A172 (cell line): ENCODE results near the gene PROM1. TPM values are rescaled to one million over a fixed set of nuclear protein-coding genes. Genes with fewer than 3 reads are reported as not detected.

Source experiments
- DNase-seq: peaks from one replicate; pipeline ENCODE4 v3.0.0-alpha.2; 2015; ENCODE audit warnings: low spot score
- total RNA-seq: library from RNA; depleted of rRNA; stranded (reverse); fragments of >200 nt; shearing (Covaris generic); gene quantifications from 2 replicates; pipeline ENCODE4 v1.2.3, GENCODE V29; 2014

The PROM1 gene
- total RNA-seq, 1 experiment from 2014 or later = 0.02 TPM

DNA sequence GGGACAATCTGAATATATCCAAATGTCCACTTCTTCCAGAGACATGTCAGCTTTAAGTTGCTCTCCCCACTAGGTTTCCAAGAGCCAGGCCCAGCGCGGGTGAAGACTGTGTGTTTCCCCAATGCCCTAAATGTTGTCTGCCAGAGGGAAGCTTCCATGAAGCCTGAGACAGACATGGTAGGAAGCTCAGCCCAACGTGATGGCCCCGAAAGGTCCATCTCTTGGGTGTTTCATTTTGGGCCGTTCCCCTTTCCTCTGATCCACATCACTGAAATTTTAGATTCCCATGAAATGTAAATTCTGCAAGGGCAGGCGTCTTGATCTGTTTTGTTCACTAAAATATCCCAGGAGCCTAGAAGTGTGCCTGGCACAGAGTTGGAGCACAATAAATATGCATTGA lies 25.4 kb upstream of the PROM1 start:
- no peak for DNase-seq

DNA sequence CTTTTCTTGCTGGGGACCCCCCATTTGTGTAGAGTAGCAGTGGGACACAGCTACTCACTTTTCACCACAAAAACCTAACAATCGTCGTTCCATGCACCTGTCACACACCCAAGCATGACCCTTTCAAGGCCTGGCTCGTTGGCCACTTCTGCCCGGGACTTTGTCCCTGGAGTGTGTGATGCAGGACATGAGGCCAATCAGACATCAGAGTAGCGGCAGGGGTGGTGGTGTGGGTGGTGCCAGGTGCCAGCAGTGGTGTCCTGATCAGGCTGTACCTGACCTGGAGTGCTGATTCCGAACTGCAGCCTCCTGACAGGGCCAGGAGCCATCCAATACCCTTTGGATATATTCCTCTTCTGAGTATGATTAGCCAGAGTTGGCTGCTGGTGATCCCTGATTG lies 23.1 kb upstream of the PROM1 start:
- no peak for DNase-seq

DNA sequence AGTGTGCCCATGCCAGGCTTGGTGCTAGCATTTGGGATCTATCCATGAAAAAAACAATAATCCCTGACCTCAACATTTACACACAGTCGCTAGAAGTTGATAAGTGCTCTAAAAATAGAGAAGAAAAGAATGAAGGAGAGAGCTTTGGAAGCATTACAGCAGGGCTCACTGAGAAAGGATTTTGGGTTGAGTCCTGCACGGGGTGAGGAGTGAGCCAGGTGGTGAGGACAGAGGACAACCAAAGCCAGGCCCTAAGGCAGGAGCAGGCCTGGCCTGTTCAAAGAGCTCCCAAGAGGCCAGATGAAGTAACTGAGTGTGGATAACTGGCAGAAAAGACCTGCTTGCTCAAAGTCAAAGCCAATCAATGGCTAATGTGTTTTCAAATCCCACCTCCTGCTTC lies 20.7 kb upstream of the PROM1 start:
- DNase-seq = no peak

DNA sequence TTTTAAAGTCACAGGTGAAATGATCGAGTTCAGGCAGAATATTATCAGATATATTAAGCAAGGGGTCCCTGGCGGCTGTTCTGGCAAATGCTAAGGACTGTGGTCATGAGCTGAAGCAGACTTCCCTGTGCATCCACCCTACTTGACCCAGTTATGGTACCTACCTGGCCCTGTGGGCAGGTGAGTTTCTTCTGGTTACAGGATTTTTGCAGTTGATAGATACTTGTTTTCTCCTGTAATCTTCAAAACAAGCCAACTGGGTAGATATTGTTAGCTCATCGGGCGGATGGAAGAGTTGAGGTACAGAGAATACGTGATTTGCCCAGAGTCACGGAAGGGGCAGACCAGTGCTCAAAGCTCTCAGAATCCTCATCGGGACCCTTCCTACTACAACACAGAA lies 18.5 kb upstream of the PROM1 start:
- no peak for DNase-seq

DNA sequence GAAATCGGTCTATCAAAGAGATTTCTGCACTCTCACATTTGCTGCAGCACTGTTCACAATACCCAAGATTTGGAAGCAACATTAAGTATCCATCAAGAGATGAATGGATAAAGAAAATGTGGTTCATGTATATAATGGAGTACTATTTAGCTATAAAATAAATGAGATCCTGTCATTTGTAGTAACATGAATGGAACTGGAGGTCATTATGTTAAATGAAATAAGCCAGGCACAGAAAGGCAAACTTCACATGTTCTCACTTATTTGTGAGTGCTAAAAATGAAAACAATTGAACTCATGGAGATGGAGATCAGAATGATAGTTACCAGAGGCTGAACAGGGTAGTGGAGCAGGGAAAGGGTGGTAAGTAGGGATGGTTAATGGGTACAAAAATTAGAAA lies 17.0 kb upstream of the PROM1 start:
- DNase-seq = no peak

DNA sequence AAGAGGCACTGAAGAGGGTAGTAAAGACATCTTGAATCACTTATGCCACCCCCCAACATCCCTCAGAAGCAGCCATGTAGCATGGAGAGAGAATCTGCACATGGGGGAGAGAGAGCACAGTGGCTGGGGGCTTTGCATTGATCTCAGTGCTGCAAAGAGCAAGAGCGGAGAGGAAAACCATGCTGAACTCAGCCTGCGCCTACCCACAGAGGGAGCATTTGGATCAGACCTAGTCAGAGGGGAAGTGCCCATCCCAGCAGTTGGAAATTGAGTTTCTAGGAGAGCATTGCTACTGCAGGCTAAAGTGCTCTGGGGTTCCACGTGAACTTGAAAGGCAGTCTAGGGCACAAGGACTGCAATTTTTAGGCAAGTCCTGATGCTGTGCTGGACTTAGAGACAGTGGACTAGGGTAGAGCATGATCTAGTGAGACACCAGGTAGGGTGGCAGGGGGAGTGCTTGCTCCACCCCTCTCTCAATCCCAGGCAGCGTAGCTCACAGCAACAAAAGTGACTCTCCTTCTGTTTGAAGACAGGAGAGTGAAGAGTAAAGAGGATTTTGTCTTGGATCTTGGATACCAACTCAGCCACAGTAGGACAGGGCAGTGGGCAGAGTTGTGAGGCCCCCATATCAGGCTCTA lies 9.0 kb upstream of the PROM1 start:
- DNase-seq = no peak

DNA sequence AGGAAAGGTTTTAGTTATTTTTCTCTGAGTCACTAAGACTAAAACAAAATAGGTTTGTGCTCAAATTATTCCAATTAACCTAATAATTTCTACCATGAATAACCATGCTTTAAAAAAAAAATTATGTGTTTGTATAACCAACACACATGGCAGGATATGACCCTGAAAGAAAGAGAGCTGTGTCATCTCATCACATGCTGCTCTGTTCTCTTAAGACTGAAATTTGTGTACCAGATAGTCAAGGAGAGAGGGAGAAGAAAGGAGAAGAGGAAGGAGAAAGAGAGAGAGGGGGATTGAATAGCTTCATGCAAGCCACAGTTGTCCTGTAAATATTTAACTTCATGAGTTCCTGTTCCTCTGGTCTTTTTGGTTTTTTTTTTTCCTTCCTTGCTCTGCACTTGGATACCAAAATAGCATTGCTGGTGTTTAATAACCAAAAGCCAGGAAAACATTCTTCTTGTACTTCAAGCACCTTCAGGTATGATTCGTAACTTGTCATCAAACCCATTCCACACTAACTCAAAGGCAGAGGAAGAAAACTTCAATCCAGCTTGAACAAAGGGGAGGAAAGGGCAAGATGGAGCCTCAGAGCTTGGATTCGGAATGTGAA lies 6.4 kb upstream of the PROM1 start:
- no peak for DNase-seq

DNA sequence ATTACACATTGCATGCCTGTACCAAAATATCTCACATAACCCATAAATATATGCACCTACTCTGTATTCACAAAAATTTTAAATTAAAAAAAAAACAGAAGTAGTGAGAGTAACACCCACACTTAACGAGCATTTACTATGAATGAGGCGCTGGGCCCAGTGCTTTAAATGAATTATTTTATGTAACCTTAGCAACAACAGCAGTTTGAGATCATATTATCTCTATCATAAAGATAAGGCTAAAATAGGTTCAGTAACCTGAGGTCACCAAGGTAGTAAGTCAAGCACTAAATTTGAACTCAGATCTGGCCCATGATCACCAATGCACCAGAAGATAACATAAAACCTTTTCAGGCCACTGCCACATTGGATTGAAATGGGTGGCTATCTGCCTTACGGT lies 5.3 kb upstream of the PROM1 start:
- DNase-seq = no peak

DNA sequence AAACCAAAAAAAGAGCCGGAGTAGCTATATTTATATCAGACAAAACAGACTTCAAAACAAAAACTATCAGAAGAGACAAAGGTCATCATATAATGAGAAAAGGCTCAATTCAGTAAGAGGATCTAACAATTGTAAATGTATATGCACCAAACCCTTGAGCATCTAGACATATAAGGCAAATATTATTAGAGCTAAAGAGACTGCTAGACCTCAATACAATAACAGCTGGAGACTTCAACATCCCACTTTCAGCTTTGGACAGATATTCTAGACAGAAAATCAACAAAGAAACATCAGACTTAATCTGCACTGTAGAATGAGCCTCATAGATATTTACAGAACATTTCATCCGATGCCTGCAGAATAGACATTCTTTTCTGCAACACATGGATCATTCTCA lies 4.8 kb upstream of the PROM1 start:
- DNase-seq = no peak

DNA sequence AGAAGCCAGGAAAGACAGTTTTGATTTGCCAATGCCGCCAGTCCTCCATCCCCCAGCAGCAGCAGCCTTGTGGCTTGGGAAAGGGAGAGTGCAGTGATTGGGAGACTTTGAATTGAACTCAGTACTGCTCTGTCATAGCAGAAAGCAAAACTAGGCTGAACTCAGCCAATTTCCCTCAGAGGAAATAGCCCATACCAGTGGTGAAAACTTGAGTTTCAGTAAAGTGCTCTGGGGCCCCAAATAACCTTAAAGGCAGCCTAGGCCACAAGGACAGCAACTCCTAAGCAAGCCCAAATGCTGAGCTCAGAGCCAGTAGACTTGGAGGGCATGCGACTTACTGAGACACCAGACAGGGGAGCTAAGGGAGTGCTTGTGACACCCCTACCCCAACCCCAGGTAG lies 2.0 kb upstream of the PROM1 start:
- DNase-seq = no peak

DNA sequence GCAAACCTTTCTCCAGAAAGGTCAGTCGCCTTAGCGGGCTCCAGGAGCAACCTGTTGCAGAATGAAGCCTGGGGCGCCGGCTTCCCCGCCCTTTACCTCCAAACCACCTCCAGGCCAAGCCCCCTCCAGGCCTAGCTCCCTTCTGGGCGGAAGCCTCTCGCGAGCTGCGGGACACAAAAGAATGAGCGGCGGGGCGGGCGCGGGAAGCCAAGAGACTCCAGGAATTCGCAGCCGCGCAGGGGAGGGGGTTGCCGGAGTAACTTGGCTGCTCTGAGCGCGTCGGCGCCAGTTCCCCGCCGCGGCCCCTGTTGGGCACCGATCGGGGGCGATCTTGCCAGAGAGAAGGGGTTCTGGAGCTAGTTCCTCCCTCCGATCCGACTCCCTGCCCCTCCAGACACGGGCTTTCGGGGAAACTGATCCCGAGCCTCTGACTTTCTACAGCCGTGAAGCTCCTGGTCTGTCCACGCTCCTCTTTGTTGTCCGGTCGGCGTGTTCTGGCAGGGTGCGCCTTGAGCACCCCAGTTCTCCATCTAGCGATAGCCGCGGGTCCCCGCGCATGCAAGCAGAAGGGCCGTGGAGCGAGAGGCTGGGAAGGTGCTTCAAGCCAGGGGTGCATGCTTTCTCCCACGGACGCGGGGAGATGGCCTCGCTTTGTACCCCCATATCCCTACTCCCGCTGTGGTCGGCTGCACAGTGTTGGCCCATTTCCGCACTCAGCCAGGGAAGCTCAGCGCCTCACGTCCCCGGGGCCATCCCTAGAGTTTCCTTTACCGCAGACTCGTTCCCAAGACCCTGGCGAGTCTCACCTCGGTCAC lies 1.2 kb downstream of the PROM1 start:
- no peak for DNase-seq

DNA sequence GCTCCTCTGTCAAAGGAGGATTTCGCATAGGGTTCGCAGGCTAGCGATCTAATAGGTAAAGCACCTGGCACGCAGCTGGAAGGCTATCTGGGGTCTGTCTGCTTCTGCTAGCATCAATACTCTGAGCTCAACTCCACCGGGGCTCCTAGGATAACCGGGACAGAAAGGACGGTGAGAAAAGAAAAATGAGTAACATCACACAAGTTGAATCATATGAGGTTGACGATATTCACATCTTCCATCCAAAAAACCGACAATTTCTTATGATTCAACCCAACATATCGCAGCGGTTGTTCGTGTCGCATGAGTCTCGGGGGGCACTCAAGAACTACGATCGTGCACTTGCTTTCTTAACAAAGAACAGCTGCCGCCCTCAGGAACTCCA lies 1.8 kb downstream of the PROM1 start:
- DNase-seq = no peak

DNA sequence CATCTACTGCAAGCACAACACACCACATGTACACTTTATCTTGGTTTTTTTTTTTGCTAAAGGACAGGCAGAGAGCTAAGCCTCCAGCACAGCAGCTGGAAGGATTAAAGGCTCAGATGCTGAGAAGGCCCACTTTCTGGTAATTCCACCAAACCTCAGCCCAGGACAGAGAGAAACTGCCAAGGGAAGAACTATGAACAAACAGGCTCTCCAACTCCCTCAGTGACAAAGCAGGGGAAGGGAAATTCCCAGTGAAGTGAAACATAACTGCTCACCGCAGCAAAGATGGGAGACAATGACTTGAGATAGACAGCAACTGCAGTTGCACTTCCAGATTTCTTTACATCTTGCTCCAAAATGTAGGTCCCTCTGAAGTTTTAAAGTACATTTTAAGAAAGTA lies 4.8 kb downstream of the PROM1 start:
- DNase-seq = no peak

DNA sequence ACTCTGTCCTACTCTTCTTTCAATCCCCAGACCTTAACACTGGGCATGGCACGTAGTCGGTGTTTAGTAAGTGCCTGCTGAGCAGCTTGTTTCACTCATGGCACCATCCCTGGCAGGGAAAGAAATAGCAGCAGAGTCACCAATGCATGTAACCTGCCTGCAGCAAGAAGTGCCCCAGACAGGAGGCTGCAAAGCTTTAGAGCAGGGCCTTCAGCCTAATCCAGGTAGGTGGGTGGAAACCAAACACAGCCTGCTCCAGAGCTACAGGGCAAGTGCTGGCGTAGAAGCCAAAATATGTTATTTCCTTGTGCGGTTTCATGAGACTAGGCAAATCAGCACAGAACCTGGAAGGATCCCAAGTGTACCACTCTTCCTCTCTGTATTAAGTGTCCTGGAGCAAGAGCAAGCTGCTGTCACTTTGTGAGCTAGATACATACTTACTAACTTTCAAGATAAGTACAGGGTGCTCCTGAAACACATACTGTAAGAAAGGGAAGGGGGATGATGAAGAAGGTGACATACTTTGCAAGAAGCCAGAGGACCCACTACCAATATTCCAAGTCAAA lies 5.5 kb downstream of the PROM1 start:
- no peak for DNase-seq

DNA sequence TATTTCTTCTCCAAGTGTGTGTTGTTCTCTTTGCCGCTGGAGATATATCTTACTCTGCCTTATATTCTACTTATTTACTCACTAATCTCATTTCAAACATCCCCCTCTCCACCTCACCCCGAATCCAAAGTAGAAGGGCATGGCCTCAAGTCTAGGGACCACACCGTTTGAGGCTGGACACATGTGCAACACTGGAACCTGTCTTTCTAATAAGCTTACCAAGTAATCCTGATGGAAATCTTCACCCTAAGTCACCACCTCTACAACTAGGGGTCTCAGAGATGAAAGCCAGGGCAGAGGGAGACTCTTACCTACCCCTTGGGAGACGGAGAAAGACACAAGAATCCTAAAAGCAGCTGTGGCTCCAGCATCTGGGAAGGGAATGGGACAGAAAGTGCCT lies 6.0 kb downstream of the PROM1 start:
- DNase-seq = no peak

DNA sequence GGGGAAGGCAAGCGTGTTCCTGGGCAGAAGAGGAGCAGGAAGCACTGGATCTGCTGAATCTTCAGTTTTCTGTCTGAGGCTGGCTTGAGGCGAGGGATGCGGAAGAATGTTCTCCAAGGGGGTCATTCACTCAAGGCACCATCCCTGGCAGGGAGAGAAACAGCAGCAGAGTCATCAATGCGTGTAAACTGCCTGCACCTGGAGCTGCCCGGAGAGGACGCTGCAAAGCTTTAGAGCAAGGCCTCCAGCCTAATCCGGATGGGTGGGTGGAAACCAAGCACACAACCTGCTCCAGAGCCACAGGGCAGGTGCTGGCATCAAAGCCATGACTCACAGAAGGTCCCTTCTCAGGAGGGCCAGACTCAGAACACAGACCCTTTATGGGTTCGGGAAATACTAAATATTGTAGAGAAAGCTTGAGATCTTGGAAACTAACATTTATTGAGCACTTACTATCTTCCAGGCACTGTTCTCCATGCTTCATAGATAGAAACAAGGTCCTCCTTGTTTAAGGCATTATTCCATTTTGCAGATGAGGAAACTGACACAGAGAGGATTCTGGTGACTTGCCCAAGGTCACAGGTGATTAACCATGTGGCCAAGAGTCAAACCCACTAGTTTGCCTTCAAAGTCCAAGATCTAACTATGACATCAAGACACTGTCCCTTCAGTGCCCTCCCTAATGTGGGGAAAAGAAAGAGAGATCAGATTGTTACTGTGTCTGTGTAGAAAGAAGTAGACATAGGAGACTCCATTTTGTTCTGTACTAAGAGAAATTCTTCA lies 7.7 kb downstream of the PROM1 start:
- no peak for DNase-seq

DNA sequence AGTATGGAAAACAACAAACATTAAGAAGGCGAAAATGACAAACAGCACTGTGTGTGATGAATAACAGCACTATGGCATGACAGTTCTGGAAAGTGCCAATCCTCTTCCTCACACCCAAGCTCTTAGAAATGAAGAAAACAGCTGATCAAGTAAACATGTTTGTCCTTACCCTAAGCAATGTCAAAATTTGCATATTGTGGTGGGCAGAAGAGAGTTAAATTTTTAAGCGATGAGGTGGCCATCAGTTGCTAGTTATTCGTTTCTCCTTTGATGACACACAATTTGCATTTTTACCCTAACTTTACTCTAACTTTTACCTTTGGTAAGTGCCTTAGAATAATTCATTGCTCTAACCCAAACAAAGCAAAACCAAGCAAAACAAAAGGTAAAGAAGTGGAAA lies 8.8 kb downstream of the PROM1 start:
- DNase-seq = no peak

DNA sequence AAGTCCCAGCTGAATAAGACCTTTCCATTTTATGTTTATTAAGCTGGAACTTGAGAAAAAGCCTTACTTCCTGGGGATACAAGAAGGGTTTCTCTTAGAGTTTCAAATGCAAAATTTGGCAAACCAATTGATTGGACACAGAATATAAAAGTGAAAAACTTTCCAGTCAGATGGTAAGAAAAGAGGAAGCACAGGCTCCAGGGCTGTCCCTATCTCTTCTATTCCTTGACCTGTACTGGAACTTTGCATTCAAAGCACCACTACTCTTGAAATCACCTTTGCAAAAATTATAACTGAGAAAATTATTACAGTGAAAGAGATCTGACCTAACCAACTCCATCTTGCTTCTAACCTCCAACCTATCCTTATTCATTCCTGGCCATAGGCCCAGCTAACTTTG lies 11.7 kb downstream of the PROM1 start:
- no peak for DNase-seq

DNA sequence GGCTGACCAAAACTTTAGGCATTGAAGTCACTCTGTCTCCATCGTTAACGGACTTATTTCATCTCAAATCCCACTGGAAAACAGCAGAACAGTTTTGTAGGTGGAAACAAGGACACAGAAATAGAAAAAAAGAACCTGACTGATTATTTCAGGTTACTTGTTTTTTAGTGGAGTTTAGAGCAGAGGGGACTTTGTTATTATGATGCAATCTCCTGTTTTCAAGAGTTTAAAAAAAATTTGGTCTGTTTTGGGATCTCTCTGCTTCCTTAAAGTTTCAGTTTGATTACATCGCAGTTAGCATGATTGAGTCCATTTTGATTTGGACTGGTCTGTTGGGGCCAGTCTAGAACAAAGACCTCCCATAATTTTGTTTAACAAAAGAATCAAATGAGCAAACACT lies 13.6 kb downstream of the PROM1 start:
- no peak for DNase-seq

DNA sequence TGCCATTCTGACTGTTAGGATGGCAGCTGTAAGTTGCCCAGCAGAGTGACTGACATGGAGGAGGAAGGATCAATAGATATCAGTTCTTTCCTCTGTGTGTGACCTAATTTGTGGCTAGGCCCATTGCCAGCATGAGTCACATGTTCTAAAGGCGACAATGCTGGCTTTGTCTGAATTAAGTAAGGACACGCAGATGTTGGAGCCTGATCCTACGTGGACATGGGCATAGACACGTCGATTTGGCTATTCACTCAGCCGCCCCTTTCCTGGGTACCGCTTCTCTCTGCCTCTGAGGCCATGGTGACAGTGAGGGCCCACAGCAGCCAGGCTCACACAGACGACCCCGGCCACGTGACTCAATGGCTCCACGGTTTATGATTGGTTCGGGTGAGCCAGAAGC lies 16.3 kb downstream of the PROM1 start:
- no peak for DNase-seq

DNA sequence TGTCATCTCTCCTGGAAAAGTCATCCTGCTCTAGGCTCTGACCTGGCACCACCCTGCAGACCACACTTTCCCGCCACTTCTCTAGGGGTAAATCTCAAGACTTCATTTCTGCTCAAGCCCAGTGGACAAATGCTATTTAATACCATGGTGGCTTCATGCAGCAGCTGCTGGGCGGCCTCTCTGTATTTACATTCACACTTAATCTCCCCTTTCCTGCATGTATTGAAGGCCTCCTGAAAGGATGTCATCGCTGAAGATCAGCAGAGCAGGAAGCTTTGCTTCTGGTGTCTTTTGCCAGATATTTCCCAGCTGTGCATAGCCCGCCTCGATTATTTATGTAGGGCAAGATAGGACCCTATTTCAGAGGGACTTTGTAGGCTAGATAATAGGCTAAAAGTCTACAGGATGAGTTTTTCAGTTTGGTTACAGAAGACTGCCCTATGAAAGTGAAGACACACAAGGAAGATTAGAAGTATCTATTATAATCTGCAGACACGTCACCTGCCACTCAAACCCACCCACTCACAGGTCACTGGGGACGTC lies 17.2 kb downstream of the PROM1 start:
- no peak for DNase-seq

DNA sequence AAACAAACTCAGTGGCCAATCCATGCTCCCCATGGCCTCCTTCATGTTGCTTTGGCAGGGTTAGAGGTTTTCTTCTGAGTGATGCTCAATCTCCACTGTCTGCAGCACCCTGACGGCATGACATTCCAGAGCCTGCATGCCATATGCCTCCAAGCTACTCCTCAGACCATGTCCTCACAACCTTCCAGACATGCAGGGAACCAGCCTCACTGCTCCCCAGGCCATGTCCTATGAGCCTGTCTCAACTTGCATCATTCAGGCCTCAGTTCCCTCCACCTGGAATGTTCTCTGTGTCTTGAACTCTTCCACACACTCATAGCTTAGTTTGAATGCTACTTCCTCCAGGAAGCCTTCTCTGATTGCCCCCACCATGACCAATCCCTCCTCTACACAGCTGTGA lies 18.8 kb downstream of the PROM1 start:
- DNase-seq = no peak
